Transverse colon (tissue), 4 donors: ENCODE measurements around the gene CFAP73.
"Not testable (repeated sequence)": the region's sequence is repeated elsewhere in the genome, so short reads cannot be mapped to it uniquely, and the experiment has no call there.

Experiments
- POLR2A ChIP-seq: fragments of 450-650 bp; IDR thresholded peaks from one replicate; pipeline ENCODE4 v1.6.1; 2016; ENCODE audit warnings: antibody characterized with exemption, mild to moderate bottlenecking, moderate library complexity
- POLR2AphosphoS5 ChIP-seq, 3 donors: sonication (generic); formaldehyde crosslinking; IDR thresholded peaks; one replicate each; pipeline ENCODE4 v1.6.1; 2016; ENCODE audit warnings: antibody characterized with exemption in 3 of 3
- TF ChIP-seq, protein P1 (sequence below), 5 experiments: fragments of 200-600 bp in 3 of 5; fragments of 450-650 bp in 2 of 5; sonication (generic) in 3 of 5; IDR thresholded peaks; 1 replicate in 2 of 5; 2 replicates in 3 of 5; pipeline ENCODE4 v1.5.1; 2016 to 2017; ENCODE audit warnings: antibody characterized with exemption in 5 of 5, inconsistent platforms in 3 of 5, mild to moderate bottlenecking in 2 of 5, moderate library complexity in 1 of 5

DNA sequence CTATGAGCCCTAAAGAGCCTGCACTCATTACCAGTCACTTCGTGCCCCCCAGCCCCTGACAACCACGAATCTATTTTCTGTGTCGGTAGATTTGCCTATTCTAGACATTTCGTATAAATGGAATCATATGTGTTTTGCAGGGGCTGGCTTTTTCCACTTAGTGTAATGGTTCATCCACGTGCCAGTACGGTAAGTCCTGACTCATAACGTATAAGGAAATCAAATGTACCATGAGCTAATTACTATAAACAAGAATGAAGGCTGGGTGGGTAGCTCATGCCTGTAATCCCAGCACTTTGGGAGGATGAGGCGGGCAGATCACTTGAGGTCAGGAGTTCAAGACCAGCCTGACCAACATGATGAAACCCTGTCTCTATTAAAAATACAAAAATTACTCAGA is 31.8 kb upstream of the CFAP73 start:
- TF ChIP-seq, protein P1, sequence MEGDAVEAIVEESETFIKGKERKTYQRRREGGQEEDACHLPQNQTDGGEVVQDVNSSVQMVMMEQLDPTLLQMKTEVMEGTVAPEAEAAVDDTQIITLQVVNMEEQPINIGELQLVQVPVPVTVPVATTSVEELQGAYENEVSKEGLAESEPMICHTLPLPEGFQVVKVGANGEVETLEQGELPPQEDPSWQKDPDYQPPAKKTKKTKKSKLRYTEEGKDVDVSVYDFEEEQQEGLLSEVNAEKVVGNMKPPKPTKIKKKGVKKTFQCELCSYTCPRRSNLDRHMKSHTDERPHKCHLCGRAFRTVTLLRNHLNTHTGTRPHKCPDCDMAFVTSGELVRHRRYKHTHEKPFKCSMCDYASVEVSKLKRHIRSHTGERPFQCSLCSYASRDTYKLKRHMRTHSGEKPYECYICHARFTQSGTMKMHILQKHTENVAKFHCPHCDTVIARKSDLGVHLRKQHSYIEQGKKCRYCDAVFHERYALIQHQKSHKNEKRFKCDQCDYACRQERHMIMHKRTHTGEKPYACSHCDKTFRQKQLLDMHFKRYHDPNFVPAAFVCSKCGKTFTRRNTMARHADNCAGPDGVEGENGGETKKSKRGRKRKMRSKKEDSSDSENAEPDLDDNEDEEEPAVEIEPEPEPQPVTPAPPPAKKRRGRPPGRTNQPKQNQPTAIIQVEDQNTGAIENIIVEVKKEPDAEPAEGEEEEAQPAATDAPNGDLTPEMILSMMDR (IDR thresholded peaks at IDR 0.05), result not testable (repeated sequence)
- TF ChIP-seq POLR2A; POLR2AphosphoS5 (IDR thresholded peaks at IDR 0.05): not testable (repeated sequence)
